NCI-H82 (cell line): ENCODE measurements around the gene RHOT1.
"Not testable (repeated sequence)": the region's sequence is repeated elsewhere in the genome, so short reads cannot be mapped to it uniquely, and the experiment has no call there.

Experiments
- DNase-seq: peaks from one replicate; lab custom pipeline; 2025; lab: John Stamatoyannopoulos, UW

RHOT1 gene

DNA sequence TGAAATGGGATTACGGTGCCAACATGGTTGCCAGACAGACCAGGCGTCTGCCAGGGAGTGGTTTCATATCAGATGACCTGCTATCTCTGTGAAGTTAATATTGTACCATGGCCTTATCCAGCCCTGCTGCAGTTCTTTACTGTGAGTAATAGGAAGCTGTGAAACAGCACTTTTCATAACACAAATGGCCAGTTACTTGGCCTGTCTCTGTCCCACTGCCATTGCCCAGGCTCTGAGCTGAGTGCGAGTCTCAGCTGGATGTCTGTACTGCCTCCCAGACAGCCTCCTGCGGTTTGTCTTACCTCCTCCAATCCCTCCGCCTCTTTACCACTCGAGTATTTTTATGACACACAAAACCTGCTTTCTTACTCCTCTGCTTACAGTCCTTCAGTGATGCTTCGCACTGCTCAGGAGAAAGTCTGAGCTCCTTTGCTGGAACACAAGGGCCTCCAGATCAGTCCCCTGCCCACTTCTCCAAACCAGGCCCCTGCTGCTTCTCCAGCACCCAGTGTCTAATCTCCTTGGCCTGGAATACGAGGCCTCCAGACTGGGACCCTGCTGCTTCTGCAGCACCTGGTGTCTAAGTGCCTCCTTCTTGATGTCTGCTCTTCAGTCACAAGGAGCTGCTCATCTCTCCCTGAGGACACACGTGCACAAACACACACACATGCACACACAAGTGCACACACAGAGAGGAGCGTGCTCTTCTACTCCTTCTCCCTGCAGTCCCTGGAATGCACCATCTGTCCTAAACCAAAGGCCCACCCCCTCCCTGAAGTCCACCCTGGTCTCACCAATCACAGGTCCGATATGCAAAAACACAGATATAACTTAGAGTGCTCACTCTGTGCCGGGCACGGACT lies 17.1 kb upstream of the RHOT1 start:
- DNase-seq = peak; percentile 95

DNA sequence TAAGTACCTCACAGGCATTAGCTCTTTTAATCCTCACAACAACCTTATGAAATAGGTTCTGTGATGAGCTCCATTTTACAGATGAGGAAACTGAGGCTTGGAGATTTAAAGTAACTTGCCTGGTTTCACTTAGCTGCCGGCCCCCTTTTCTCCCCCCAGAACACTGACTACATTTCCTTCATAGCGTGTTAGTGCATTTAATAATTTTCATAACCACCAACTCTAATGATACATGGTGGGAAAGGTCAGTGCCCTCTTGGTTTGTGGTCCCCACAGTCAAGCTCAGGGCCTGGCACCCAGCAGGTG lies 16.5 kb upstream of the RHOT1 start:
- no peak for DNase-seq

DNA sequence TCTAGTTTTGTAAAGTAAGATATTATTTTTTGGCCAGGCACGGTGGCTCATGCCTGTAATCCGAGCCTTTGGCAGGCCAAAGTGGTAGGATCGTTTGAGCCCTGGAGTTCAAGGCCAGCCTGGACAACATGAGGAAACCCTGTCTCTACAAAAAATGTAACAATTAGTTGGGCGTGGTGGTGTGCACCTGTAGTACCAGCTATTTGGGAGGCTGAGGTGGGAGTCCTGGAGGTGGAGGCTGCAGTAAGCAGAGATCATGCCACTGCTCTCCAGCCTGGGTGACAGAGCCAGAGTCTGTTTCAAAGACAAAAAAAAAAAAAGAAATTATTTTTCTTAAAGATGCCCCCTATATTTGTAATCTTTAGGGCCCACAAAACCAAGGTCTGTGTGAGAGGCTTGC lies 16.0 kb upstream of the RHOT1 start:
- no peak for DNase-seq

DNA sequence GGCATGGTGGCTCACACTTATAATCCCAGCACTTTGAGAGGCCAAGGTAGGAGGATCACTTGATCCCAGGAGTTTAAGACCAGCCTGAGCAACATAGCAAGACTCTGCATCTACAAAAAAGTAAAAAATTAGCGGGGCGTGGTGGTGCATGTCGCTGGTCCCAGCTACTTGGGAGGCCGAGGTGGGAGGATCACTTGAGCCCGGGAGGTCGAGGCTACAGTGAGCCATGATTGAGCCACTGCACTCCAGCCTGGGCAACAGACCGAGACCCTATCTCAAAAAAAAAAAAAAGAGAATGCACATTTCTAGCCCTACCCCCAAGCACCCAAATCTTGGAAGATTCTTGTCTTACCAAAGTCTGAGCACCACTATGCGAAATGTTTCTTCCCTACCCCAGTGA lies 15.6 kb upstream of the RHOT1 start:
- no peak for DNase-seq

DNA sequence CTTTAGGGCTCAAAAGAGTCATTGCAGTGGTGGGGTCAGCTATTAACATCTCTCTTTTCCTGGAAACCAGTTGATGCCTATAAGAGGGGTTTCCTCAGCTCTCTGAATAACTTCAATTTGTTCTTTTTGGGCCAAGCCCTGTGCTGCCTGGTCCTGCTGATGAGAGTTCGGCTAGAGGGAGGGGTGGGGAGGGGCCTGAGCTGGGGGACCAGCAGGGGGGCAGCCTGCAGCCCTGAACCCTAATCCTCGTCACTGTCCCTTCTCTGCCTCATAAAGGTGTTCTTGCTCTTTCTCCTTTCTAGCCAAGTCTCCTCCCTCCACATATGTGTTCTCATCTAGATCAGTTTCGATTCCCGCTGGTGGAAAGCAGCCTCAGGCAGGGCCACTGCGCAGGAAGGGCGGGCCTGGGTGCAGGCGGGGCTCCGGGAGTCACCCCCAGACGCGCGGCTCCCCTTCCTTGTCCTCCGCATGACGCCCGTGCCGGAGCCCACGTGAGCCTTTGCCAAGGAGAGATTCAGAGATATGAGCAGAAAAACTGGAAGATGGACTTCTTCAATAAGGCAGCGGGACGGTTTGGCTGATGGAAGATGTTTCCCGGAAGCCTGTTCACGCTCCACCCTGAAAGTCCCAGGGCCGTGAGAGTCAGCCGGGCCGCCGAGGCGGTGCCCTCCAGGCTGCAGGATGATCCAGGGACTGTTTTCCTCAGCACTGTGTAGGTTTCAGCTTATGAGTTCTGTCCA lies 15.0 kb upstream of the RHOT1 start:
- DNase-seq = peak; percentile 78

DNA sequence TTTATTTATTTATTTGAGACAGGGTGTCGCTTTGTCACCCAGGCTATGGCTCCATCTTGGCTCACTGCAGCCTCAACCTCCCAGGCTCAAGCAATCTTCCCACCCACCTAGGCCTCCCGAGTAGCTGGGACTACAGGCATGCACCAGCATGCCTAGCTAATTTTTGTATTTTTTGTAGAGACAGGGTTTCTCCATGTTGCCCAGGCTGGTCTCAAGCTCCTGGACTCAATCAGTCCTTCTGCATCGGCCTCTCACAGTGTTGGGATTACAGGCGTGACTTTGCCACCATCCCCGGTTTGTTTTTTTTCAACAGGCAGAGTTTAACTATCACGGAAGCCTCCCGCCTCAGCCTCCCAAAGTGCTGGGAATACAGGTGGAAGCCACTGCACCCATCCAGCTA lies 13.8 kb upstream of the RHOT1 start:
- DNase-seq = not testable (repeated sequence)

DNA sequence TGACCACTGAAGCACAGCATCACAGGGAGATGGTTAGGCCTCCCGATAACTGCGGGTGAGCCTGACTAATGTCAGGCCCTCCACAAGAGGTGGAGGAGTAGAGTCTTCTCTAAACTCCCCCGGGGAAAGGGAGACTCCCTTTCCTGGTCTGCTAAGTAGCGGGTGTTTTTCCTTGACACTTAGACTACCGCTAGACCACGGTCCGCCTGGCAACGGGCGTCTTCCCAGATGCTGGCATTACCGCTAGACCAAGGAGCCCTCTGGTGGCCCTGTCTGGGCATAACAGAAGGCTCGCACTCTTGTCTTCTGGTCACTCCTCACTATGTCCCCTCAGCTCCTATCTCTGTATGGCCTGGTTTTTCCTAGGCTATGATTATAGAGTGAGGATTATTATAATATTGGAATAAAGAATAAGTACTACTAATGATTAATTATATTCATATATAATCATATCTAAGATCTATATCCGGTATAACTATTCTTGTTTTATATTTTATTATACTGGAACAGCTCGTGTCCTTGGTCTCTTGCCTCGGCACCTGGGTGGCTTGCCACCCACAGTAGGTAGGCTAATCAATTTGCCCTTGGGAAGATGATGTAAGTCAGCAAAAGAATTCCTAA lies 6.7 kb upstream of the RHOT1 start:
- peak; percentile 52 for DNase-seq

DNA sequence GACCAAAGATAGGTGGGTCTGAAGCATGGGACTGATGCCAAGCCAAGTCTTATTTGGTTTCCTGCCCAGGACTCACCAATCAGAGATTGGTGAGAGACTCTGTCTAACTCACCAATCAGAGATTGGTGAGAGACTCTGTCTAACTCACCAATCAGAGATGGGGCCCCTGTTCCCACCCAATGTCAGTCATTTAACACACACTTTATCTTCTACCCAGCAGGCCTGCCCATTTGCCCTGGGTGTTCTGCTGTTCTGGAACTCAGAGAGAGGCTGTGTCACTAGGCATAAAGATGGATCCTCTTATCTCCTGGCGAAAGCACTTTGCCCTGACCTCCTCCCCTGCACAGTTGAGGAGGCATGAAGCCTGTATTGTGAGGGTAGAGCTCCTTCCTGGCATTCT lies 5.4 kb upstream of the RHOT1 start:
- peak; percentile 32 for DNase-seq

DNA sequence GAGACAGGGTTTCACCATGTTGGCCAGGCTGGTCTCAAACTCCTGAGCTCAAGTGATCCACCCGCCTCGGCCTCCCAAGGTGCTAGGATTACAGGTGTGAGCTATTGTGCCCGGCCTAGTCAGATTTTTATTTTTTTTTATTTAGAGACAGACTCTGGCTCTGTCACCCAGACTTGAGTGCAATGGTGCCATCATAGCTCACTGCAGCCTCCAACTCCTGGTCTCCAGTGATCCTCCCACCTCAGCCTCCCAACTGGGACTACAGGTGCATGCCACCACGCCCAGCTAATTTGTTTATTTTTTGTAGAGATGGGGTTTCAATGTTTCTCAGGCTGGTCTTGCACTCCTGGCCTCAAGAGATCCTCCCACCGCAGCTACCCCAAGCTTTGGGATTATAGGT lies 2.8 kb upstream of the RHOT1 start:
- DNase-seq = not testable (repeated sequence)

DNA sequence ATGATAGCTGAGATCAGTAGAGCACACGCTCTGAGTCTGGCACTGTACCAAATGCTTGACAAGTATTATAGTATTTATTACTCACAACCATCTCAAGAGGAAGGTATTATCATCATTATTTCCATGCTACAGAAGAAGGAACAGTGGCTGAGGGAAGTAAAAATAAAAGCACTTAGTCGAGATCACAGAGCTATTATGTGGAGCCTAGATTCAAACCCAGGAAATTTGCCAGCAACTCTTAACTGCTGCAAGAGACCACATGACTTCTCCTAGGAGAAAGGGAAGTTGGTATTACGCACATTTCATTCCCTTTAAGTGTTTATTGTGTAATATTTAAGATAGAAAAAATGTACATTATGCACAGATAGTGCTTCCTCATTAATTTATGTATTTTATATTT lies 1.0 kb upstream of the RHOT1 start:
- peak; percentile 38 for DNase-seq

DNA sequence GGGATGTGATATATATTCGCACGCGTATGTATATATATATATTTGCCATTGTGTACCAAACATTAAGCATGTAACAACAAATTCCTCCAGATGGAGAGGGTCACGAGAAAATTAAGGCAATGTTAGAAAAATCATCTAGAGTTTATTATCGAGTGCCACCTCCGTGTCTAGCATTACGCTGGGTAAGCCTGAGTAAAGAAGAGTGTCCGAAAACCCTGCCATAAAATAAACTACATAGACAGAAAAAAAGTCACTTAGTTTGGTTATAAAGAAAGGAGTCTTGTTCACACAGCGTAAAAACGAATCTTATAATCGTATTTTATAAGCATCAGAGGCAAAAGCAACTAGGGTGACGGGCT lies 644 bp upstream of the RHOT1 start:
- no peak for DNase-seq

DNA sequence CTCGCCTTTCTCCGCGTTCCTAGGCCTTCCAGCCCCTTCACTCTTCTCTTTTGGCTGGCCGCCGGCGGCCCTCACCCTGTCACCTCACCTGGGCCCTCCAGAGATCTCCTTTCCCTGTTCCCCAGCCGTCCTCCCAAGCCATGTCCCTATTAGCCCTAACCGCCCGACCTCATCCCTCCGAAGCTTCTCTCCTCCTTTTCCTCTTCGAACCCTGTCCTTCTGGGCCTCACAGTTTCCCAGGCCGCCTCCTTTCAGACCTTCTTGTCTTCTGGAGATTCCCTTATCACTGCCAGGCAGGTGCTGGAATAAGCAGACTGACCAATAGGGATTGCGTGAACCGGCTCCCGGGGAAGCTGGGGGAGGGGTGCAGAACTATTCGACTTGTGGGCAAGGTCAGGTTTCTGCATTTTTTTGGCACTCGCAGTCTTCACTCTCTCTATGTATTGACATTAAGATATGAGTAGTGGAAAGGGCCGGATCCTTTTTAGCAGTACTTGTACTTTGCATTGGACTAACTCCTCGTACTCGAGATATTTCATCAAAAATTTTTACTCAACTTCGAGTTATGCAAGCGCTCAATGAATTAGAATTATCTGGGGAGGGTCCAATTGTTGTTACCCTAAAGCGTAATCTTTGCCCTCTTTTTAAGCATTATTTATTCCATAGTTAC lies 690 bp downstream of the RHOT1 start:
- DNase-seq = peak; percentile 83

DNA sequence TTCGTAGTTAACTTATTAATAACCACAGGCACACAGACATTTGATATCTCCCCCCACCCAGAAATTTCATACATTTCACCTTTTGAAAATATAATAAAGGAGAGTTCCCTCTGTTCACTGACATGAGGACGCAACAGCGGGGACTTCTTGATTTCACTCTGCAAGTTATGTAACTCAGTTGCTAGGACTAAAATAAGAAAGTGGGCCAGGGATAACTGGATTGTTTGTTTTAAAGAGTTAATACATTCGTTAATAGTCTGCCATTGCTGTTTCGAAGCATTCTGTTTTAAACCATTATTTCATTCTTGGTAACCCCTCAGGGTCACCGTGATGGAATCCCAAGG lies 1.2 kb downstream of the RHOT1 start:
- no peak for DNase-seq

DNA sequence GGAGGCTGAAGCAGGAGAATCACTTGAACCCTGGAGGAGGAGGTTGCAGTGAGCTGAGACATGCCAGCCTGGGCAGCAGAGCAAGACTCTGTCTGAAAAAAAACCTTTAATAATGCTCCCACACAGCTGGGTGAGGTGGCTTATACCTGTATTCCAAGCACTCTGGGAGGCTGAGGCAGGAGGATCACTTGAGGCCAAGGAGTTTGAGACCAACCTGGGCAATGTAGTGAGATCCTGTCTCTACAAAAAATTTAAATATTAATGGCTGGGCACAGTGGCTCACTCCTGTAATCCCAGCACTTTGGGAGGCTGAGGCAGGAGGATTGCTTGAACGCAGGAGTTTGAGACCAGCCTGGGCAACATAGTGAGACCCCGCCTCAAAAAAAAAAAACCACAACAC lies 2.1 kb downstream of the RHOT1 start:
- not testable (repeated sequence) for DNase-seq

DNA sequence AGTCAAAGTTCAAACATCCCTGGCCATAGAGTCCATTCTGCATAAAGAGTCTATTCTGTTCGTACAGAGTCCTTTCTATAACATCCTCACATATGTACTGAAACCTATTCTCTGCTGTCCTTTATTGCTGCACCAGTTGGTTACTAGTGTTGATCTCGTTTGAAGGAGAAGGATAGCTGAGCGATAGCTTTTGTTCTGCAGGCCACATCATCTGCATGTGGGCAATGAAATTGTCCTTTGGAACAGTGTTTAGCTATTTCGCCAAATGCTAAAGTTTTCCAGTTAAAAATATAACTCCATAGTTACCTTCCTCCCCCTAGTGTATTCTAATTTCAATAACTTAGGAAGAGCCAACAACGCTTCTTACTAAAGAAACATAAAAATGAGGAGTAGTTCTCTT lies 6.0 kb downstream of the RHOT1 start:
- no peak for DNase-seq

DNA sequence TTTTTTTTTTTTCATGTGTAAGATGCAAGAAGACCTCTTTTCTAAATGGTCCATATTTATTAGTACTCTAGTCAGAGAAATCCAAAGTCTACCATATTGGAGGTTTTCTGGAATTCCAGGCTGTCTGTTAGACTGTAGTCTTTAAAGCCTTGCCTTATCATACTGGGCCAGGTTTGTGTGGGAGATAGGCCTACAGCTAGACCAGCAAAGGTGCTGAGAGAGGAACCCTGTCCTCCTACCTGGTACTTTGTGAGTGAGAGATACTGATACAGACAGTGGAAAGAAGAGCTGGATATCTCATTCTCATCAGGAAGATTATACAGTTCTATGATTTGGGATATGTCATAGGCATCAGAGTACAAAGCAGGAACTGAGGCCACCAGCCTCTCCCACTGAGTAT lies 8.1 kb downstream of the RHOT1 start:
- no peak for DNase-seq

DNA sequence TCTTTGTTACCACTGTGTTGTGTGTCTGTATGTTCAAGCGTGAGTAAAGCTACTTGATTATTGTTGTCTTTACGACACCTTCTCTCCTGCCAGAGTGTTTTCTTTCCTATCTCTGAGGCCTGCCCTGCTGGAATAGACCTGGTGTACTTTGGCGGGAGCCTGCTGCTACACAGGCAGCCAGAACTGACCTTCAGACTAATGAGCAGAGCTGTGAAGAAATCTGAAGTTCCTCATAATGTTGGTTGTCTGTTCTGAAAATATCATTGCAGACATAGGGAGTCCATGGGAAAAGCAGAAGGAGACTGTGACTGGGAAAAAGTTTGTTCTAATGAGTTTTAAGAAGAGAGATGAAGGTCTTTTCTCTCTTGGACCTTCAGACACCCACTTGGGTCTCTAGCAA lies 9.8 kb downstream of the RHOT1 start:
- no peak for DNase-seq

DNA sequence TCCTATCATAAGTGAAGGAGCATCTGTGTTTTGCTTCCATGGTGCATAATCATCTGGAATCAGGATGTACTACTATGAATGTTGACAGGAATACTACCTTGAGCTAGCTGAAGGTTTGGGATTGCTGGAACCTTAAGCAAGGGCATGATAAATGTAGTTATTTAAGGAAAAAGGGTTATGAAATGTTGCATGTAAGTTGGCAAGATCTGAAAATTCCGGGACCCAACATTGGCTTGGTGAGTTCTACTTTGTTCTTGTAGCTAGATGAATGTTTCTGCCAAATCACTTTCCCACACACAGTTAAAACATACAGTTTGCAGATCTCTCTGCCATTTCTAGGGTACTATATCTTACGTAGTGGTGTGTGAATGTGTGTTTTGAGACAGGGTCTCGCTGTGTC lies 13.6 kb downstream of the RHOT1 start:
- DNase-seq = no peak

DNA sequence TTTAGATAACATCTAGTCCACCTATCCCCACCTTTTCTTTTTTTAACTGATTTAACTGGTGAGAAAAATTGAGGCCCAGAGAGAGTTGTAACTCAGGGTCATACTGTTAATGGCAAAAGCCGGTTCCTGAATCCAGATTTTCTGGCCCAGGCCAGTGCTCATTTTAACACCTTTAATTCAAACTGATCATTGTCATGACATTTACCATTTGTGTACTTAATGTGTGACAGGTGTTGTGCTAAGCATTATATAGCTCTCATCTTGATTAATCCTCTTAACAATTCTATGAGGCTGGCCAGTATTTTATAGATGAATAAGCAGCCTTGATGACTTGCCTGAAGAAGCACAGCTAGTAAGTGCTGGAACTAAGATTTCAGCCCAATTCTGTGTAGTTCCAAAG lies 14.4 kb downstream of the RHOT1 start:
- peak; percentile 93 for DNase-seq

DNA sequence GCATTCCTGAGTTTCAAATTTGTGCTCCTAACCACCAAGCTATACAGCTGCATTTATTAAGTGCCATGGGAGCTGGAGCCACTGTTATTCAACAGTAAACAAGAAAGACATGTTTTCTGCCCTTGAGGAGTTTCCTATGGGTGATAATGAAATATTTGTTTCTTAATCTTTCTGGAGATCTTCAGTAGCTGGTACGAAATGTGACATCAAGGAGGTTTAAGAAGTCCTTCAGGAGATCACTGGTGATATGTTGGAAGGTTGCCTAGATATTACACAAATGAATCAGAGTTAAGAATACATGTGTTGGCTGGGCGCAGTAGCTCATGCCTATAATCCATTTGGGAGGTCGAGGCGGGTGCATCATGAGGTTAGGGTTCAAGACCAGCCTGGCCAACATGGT lies 14.9 kb downstream of the RHOT1 start:
- DNase-seq = peak; percentile 36

DNA sequence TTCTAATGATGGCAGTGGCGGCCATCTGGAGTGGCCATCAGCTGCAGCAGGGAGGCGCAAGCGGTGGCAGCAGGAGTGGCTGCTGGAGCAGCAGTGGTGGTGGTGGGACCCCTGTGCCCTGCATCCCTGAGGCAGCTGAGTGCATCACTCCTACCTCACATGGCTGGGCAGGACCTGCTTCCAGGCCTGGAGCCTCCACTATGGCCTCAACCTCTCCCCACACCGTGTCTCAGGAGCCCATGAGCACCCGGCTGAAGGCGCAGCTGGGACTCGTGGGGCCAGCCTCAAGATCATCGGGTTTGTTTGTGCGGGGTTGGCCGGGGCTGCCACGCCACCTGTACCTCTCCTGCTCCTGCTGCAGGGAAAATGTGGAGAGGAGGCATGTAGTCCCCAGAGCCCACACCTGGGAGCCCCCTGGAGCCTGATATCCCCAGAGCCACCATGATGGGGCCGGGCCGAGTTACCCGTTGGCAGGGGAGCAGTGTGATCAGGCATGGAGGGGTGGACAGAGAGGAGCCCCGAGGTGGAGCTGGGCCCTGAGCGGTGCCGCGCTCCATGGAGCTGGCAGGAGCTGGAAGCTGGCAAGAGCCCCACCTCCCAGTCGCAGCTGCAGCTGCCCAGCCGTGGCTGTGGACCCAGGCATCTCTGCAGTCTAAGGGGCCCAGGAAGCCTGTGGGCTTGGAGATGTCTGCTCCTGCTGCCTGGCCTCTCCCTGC lies 16.7 kb downstream of the RHOT1 start:
- no peak for DNase-seq
